HG02571 (cell line): ENCODE results near the gene OLFML2A.

Experiments
- ATAC-seq: cut with Tn5 transposase; IDR thresholded peaks from one replicate; pipeline ENCODE4 v1.9.1; 2021; ENCODE audit warnings: mild to moderate bottlenecking, moderate library complexity; ENCODE audit not compliant: unreplicated experiment

The OLFML2A gene

DNA sequence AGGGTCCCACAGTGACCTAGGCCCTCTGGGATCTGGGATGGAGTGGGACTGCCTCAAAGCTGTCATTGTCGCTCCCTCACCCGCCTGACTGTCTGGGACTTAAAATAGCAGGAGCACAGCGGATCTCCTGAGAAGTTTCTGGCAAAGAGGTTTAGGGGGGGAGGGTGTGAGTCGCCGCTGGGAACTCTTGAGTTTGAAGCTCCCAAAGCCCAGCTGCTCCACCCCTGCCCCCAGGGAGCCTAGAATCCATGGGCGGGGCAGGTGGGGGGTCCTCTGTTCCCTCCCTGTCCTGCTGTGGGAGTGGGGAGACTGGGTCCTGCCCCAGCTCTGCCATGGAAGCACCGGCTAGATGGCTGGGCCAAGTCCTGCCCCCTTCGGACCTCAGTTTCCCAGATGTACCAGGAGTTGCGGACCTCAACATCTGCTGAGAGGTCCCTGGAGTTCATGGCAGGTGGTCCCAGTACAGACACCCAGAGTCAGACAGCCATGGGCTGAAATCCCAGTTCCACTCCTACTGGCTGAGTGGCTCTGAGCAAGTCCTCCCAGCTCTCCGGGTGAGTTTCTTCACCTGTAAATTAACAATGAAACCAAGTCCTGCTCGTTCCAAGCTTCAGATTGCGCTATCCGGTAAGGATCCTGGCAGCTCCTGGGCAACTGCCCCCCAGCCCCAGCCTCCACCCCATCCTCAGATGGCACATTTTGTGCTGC is 75.3 kb downstream of the OLFML2A start:
- no peak for ATAC-seq

DNA sequence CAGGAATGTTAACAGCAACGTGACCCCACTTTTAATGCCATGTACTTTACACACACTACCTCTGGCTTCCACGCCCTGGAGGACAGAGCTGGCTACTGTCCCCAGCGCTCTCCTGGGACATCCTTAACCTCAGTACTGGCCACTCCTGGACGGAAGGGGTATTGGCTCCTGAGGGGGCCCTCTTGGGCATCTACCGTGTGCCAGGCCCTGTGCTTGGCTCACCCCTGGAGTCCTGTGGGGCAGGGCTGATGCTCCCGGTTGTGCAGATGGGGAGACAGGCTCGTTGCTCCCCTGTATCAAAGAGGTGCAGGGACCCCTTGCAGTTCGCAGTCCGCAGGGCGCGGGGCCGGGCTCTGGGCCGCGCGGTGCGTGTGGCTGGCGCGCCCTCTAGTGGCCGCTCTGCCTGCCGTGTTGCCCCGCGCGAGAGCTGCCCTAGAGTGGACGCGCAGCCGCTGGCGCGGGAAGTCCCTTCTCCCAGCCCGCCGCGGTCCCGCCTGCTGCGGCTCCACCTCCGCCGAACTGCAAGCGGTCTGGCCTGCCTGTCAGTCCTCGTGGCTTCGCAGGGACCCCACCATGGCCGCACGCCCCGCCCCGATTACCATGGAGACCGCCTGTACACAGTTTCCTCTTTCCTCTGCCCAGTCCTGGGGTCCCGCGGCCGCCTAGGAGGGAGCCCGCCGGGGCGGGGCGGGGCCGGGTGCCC is 76.0 kb downstream of the OLFML2A start, which contains the start of gene WDR38:
WDR38 (plus strand) TSS at position 632 of the 703 bp plus-strand sequence. CDS start 72 bp downstream, outside the sequence.
- ATAC-seq = peak; percentile 65

DNA sequence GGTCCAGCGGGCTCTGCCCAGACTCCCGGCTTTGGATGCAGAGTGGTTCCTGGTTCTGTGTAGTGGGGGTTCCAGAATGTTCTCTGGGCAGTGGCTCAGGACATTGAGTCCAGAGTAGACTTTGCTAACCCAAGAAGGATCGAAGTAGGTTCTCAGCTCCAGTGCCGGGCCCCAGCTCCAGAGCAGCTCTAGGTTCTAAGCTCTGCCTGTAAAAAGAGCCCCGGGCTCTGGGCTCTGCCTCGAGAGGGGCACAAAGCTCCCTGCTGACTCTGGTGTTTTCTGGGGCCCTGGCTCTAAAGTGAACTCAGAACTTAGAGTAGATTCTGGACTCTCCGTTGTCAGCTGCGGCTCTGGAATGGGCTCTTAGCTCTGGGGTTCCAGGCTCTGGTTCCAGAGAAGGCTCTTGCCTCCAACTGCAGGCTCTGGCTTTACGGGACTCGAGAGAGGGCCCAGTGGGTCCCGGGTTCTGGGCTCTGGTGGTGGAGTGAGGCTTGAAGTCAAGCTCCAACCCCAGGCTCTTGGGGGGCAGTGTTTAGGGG is 76.7 kb downstream of the OLFML2A start:
- no peak for ATAC-seq

DNA sequence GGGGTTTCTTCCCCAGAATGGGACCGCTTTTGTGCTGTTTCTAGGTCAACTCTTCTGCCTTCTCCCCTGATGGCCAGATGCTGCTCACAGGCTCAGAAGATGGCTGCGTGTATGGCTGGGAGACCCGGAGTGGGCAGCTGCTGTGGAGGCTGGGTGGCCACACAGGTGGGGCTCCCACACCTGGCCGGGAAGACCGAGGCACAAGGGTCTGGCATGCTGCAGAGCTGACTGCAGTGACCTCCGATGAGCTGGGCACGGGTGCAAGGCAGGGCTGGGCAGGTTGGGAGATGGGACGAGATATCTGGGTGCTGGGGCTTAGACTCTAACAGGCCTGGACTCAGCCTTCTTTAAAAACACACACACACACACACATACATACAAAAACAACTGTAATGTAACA is 77.2 kb downstream of the OLFML2A start:
- ATAC-seq = no peak

DNA sequence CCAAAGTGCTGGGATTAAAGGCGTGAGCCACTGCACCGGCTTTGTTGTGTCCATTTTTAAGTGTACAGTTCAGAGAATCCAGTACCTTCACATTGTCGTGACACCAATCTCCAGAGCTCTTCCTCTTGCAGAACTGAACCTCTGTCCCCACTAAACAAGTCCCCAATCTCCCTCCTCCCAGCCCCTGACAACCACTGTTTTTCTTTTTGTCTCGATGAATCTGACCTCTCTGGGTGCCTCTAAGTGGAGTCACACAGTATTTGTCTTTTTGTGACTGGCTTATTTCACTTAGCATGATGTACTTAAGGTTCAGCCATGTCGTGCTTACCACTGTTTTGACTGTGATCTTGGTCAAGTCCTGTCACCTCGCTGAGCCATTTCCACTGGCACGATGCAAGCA is 77.9 kb downstream of the OLFML2A start:
- no peak for ATAC-seq

DNA sequence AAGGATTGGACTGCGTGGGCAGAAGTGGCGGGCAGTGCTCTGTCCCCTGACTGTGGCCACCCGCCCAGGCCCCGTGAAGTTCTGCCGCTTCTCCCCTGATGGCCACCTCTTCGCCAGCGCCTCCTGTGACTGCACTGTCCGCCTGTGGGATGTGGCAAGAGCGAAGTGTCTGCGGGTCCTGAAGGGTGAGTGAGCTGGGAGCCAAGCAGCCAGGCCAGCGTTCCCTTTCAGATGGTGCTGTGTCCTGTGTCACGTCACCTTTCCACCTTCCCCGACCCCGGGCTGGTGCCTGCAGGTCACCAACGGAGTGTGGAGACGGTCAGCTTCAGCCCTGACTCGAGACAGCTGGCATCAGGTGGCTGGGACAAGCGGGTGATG is 78.6 kb downstream of the OLFML2A start:
- no peak for ATAC-seq

DNA sequence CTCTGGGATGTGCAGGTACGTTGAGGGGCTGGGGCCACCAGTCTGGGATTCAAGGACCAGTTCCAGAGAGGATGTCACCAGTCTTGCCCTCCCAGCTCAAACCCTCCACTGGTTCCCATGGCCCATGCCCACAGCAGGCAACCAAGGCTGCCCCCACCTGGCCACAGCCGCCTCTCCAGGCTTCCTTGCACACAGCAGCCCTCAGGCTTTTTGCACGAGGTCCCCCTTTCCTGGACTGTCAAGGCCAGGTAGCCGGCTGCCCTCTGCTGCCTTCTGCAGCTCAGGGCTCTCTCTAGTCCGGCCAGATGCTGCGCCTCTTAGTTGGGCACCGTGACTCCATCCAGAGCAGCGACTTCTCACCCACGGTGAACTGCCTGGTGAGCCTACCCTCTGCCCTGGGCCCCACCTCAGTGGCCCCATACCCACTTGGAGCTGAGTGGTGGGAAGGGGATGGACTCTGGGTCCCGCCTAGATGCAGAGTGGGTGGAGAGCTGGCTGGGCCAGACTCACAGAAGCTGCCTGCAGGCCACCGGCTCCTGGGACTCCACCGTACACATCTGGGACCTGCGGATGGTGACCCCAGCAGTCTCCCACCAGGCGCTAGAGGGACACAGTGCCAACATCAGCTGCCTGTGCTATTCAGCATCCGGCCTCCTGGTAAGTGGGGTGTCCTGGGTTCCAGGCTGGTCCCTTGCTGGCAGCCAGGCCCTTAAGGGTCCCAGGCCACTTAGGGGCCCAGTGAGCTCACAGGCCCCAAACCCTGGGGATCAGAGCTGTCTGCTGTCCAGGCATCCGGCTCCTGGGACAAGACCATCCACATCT is 79.2 kb downstream of the OLFML2A start:
- ATAC-seq = no peak

DNA sequence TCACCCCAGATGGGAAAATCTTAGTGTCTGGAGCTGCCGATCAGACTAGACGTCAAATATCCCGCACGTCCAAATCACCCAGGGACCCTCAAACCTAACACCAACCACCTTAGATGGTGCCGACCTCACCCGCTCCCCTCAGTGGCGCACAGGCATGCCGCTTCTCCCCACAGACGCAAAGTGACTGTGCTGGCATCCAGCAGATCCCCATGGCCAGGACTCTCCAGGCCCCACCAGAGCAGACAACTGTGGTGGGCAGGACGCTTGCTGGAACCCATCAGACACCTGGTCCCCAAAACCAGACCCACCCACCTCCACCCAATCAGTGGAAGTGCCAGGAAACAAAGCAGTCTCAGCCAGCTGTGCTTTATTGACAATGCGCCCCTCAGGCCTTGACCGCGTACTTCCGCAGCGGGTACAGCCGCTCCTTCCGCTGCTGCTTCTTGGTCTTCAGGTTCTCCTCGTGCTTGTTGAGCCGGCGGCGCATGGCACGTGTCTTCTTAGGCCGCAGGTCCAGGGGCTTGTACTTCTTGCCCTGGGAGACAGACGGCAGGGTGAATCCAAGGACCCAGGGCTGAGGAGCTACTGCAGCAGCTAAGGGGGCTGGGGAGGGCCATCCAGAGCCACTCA is 80.7 kb downstream of the OLFML2A start:
- ATAC-seq = no peak

DNA sequence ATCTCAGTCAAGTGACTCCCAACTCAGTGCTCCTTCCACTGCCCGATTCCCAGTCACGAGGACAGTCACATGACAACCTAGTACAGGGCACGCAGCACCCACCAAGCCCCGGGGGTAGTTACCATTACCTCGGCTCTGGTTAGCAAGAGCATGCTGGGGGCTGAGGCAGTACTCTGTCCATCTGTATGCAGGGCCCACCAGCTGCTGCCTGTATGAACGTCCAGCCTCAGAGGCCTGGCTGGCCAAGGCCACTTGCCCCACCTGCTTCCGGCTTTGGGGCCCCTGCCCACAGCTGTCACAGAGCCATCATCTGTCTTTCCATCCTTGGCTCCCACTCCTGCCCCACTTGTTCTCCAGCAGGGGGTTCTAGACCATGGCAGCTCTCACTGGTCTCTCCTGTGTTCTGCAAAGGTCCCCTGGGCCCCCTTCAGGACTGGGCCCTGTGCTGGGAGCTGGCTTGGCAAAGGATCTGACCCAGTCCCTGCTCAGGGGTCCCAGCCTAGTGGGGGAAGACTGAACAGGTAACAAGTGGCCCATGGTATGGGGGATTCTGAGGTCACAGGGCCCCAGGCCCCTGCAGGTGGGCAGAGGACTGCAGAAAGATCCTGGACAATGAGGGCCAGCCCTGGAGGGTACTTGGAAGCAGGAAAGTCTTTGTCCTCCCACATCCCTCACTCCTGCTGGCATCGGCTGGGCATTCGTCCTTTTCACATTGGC is 81.6 kb downstream of the OLFML2A start:
- ATAC-seq = no peak

DNA sequence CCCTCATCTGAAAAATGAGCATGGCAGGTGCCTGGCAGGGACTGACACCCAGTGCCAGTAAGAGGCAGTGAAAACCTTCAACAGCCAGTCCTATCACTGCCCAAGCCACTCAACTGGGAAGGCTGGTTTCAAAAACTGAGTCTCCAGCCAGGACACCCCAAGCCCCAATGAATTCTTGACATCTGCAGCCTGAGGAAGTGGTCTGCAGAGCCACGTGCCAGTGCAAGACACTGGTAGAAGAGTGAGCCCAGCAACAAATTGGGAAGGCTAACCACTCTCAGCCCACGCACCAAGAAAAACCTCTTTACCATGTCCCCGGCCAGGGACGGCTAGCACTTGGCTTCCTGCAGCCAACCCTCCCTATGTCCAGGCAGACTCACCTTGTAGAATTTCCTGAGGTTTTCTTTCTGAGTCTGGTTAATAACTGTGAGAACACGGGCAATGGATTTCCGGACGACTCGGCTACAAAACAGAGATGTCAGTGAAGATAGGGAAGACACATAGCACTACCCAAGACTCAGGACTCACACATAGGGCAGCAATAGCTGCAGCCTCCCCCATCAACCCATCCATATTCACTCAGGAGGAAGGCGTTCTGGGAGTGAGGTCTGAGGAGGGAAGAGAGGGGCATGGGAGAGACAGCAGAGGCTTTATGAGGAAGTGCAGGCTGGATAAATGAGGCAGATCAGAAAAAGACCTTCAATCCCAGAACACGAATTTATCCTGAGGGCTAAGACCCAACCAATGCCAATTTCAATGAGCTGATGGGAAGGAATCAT is 83.1 kb downstream of the OLFML2A start:
- ATAC-seq = no peak

DNA sequence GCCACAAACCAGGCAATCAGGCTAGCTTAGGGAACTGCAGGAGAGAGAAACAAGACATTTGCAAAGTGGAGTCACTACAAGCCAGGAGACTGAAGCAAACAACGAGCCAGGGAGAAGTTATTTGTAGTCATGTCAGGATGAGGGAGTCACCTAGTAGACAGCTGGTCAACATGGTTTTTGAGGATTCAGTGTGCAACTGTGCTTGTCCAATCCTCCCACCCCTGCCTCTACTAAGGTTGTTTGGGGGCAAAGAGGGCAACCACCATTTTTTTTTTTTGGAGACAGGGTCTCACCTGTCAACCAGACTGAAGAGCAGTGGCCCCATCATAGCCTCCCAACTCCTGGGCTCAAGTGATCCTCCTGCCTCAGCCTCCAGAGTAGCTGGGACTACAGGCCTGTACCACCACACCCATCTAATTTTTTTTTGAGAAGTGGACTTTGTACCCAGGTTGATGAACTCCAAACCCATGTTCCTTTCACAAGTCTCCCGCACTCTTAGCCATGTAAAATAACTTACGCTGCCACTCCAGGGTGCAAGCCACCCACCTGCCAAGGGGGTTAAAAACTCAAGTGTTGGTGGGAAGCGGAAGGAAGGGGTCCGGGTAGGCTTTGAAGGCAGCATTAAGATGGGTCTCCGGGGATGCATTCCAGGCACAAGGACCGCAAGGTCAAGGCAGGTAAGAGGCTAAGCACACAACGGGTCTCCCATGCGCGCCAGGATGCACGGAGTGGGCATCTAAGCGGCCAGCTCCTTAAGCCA is 83.8 kb downstream of the OLFML2A start:
- ATAC-seq = no peak

DNA sequence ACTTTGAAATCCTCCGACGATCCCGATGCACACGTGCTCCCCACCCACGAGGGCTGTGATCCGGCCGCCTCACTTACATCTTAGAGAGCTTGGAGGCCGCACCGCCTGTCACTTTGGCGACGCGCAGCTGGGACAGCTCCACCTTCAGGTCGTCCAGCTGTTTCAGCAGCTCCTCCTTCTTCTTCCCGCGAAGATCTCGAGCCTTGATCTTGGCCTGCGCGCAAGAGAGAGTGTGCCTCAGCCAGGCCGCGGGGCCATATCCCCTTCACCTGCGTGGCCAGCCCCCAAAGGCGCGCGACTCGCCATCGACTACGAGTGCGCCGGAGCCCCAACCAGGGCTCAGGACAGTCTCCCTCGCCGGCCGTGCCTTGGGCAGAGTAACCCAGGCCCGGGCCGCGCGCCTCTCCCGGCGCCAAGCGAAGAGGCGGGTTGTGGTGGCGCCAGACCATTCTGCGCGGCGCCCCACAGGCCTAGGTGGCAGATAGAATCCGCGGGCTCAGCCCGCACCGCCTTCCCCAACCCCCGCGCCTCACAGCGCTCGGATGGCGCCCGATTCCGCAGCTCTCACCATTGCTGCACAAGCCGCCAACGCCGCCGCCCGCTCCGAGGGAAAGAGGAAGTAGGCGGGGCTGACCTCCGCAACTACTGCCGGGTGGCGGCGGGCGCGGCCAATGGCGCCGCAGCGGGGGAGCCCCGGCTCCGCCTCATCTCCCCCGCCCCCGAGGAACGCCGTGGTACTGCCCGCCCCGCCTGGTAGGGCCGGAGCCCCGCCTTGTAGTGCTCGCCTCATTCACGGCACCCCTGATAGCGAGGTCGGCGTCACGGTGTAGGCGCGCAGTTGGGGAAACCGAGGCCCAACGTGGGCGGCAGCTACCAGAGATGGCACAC is 84.7 kb downstream of the OLFML2A start, which contains the start of the genes ARPC5L and RPL35:
ARPC5L (plus strand) TSS at position 789 of the 888 bp plus-strand sequence. CDS start 7,161 bp downstream, outside the sequence.
RPL35 (minus strand) TSS at position 616 of the 888 bp plus-strand sequence; CDS start at position 571, 45 bp downstream.
- ATAC-seq = peak; percentile 89

DNA sequence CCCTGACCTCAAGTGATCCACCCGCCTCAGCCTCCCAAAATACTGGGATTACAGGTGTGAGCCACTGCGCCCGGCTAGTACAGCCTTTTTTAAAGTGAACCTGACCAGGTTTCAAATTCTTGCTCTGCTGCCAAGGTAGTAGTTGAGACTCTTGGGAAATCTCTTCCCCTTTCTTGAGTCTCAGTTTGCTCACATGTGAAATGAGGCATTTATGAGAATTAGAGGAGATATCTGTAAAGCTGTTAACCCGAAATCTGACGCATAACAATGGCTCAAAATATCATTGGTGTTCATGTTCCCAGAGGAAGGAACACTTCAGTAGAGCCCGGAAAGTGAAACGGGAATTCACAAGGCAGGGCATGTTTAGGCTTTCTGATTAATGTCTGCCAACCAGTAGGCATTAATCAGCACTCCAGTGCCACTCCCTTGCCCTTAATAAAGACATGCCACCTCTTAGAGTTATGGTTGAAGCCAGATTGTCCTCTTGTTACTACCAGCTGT is 86.5 kb downstream of the OLFML2A start:
- no peak for ATAC-seq
